H1 (cell line): ENCODE results near the gene TMEM236. TPM values are rescaled to one million over a fixed set of nuclear protein-coding genes. Genes with fewer than 3 reads are reported as not detected.

ENCODE experiments used
- EGR1 ChIP-seq: IDR thresholded peaks from 2 replicates; pipeline ENCODE4 v1.6.1; 2011; ENCODE audit warnings: low read depth, low read length, borderline replicate concordance
- TAF1 ChIP-seq: IDR thresholded peaks from 2 replicates; pipeline ENCODE4 v1.6.1; 2011; ENCODE audit warnings: mild to moderate bottlenecking, low read depth, low read length
- TEAD4 ChIP-seq: IDR thresholded peaks from 2 replicates; pipeline ENCODE4 v1.6.1; 2012; ENCODE audit warnings: low read depth, low read length, inconsistent platforms, mixed read lengths
- polyA plus RNA-seq, 7 experiments: library from polyadenylated mRNA; depleted of rRNA in 3 of 7; stranded (reverse) in 5 of 7; unstranded in 2 of 7; fragments of >200 nt in 5 of 7; fragments of 200-250 nt in 2 of 7; gene quantifications; 1 replicate in 5 of 7; 2 replicates in 1 of 7; 4 replicates in 1 of 7; pipeline versions ENCODE4 v1.2.1 to v1.2.3, GENCODE V29; 2011 to 2013; ENCODE audit warnings: missing spikeins in 2 of 7, mixed read lengths in 2 of 7
- total RNA-seq: library from RNA; stranded (reverse); fragmentation: NEBNext Ultra II Directional; extraction: Animal tissue kit (Norgen Biotek cat#: 25700); gene quantifications from 2 replicates; pipeline ENCODE4 v1.2.1, GENCODE V29; 2021

The TMEM236 gene
- total and polyA plus RNA-seq, 2 of the 8 experiments (the other 6 are each of a cell fraction or from before 2014, with no cell fraction given), result 0.02 to 0.07 TPM

DNA sequence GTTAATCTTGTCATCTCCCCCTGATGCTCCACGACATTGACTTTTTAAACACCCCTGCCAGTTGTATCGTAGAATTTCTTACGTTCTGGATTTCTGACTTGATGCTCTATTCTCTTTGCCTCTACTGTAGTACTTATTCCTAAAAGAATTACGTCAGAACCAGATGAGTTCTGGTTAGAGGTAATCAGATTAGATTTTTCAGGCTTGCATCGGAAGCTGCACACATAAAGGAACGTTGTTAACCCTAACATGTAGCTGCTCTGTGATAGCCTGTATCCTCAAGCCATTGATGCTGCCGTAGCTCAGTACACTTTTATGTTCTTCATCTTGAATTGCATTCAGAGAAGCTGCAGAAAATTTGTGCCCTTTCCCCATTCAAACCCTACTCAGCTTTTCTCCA lies 26.3 kb upstream of the TMEM236 start (continued):
- no peak for TF ChIP-seq TAF1
- no peak for TF ChIP-seq TEAD4
- no peak for TF ChIP-seq EGR1
